ENCODE data around the gene CARMIL1. TPM values are rescaled to one million over a fixed set of nuclear protein-coding genes. Genes with fewer than 3 reads are reported as not detected.

The CARMIL1 gene
- 0.77 TPM for polyA plus RNA-seq (2012; ENCODE audit: insufficient read depth, insufficient read length)

GRCh38 chr6:25278914-25279747 lies at the start of gene CARMIL1:
TSS of gene CARMIL1 (plus strand) at chr6:25279374. CDS start at chr6:25279796, 422 bp downstream.
- DNase-seq (ENCODE audit: low read depth, low spot score), result peak; percentile 51
- H3K4me3 ChIP-seq (ENCODE audit: low read length), result peak within 1 kb of the TSS; percentile 51

DNA sequence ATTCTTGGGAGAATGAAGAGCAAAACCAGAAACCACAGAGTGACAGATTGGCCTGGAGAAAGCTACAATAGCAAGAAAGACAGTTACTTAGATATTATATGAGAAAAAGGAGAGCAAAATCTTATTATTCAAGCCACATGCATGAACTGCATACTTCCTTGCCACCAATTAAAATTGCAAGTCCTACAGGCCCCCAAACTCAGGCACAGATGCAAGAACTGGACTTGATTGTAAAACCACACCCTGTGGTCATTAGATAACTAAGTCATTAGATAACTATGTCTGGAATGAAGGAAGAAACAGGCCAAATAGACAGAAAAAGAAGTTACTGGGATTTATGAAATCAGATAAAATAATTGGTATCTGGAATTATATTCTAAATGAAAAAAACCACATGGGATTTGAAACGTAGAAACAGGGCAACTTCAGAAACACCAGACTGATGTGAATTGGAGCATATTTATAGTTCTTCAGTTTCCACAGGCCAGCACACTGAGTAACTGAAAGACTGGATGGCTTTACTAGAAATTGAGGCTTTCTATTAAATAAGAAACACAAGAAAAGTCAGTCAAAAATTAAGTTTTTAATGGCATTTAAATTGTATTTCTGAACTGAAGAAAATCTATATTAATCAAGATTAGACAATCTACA lies 49.4 kb upstream of the CARMIL1 start:
- DNase-seq (ENCODE audit: low read depth, low spot score), result no peak
- no peak overlapping the region for H3K4me3 ChIP-seq (ENCODE audit: low read length)

DNA sequence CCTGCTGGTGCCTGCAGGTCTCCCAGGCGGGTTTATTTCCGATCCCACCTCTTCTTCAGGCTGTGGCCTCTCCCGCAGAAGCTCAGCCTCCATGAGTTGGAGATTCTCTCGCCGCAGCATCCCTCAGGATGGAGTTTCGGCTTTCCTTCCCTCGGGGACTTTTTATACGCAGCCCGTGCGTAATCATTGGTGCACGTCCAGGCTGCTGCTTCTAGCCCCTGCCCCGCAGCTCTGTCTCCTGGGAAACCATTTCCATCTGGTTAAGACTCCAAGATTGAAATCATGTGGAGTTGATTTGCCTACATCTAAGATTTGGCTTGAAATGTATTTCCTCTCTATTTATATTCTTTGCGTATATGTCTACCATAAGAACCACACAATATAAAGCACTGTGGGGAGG lies 46.7 kb upstream of the CARMIL1 start:
- H3K4me3 ChIP-seq (ENCODE audit: low read length), result no peak overlapping the region
- DNase-seq (ENCODE audit: low read depth, low spot score), result no peak

DNA sequence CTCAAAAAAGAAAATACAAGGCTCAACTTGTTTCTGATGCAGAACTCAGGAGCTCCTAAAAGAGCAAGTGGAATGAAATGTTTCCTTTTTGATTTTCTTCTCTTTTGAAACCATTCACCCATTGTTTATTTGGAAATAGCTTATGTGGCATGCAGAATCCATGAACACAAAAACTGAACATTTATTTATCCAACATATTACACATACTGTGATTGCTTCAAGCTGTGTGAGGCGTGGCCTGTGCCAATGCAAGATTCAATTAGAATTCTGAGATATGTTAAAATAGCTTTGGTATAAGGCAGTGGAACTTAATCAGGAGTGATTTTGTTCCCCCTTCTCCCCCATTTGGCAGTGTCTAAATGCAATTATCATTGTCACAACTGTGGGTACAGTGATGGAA lies 45.9 kb upstream of the CARMIL1 start:
- H3K4me3 ChIP-seq (ENCODE audit: low read length), result no peak overlapping the region
- DNase-seq (ENCODE audit: low read depth, low spot score), result no peak

- no peak for DNase-seq (ENCODE audit: low read depth, low spot score)
- no peak overlapping the region for H3K4me3 ChIP-seq (ENCODE audit: low read length)
Measured at GRCh38 chr6:25237579-25237978, 41.6 kb upstream of the CARMIL1 start.

GRCh38 chr6:25239059-25239458 lies 40.1 kb upstream of the CARMIL1 start:
- no peak overlapping the region for H3K4me3 ChIP-seq (ENCODE audit: low read length)
- DNase-seq (ENCODE audit: low read depth, low spot score), result no peak

DNA sequence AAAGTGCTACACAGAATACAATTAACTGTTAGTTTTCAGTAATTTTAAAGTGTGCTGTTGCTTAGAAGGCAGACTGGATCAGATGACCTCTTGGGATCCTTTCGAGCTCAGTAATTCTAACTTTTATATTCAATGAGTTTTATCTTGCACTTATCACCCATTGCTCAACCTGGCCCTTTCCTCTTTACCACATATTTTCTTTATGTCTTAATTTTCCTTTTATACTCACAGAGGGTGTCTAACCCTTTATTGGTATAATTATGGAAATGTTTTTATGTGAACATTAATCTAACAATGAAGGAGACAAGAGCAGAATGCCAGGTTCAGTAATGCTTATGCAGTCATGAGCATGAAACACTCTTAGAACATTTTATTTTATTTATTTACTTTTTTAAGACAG lies 39.7 kb upstream of the CARMIL1 start:
- no peak for DNase-seq (ENCODE audit: low read depth, low spot score)
- H3K4me3 ChIP-seq (ENCODE audit: low read length), result no peak overlapping the region

DNA sequence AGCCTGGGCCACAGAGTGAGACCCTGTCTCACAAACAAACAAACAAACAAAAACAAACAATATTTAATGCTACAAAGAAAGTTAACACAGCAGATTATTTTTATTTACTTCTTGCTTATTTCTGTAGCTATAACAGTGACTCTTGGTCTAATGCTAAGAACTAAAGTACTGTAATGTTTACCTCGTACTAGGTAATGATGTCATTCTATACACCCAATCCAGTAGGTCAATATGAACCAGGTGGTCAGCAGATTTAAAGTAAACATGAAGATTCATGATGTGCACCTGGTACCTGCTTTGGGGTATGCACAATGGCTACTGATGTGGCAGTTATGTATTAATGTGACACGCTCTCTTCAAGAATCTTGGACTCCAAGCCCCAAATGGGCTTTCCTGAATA lies 36.6 kb upstream of the CARMIL1 start:
- H3K4me3 ChIP-seq (ENCODE audit: low read length), result no peak overlapping the region
- DNase-seq (ENCODE audit: low read depth, low spot score), result no peak

- DNase-seq (ENCODE audit: low read depth, low spot score), result no peak
- H3K4me3 ChIP-seq (ENCODE audit: low read length), result no peak overlapping the region
Measured at GRCh38 chr6:25244865-25245264, 34.3 kb upstream of the CARMIL1 start.

DNA sequence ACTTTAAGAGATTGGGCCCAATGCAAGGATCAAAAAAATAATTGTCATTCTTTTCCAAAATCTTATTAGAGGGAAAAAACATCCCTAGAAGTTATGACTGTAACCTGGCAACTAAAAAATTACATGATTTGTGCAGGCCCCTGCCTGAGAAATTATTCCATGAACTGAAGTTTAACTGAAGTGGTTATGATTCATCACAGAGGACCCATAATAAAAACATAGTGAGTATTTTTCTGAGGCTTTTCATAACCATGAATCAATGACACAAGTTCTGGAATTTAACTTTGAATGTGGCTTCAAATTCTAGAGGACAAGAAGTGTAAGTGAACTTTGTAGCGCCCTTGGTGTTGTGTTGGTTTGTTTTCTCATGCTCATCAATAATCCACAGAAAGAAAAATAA lies 31.1 kb upstream of the CARMIL1 start:
- H3K4me3 ChIP-seq (ENCODE audit: low read length), result no peak overlapping the region
- DNase-seq (ENCODE audit: low read depth, low spot score), result no peak

DNA sequence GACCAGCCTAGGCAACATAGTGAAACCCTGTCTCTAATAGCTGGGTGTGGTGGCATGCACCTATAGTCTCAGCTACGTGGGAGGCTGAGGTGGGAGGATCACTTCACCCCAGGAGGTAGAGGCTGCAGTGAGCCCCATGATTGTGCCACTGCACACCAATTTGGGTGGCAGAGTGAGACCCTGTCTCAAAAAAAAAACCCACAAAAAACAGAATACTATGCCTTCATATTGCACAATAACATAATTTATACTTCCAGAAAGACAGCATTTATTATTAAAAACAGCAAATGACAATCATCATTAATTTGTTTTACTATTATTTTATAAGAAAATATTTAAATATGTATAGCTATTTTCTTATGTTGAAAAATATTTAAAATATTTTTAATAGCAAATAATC lies 30.0 kb upstream of the CARMIL1 start:
- no peak overlapping the region for H3K4me3 ChIP-seq (ENCODE audit: low read length)
- DNase-seq (ENCODE audit: low read depth, low spot score), result no peak

- H3K4me3 ChIP-seq (ENCODE audit: low read length), result no peak overlapping the region
- no peak for DNase-seq (ENCODE audit: low read depth, low spot score)
Measured at GRCh38 chr6:25250878-25251277, 28.3 kb upstream of the CARMIL1 start.

GRCh38 chr6:25251426-25251825 lies 27.7 kb upstream of the CARMIL1 start:
- no peak for DNase-seq (ENCODE audit: low read depth, low spot score)

GRCh38 chr6:25253351-25253750 lies 25.8 kb upstream of the CARMIL1 start:
- no peak overlapping the region for H3K4me3 ChIP-seq (ENCODE audit: low read length)
- no peak for DNase-seq (ENCODE audit: low read depth, low spot score)

More at GRCh38 chr6:25251426-25251825, 27.7 kb upstream of the CARMIL1 start:
- H3K4me3 ChIP-seq (ENCODE audit: low read length), result no peak overlapping the region

GRCh38 chr6:25254671-25255070 lies 24.5 kb upstream of the CARMIL1 start:
- no peak for DNase-seq (ENCODE audit: low read depth, low spot score)
- H3K4me3 ChIP-seq (ENCODE audit: low read length), result no peak overlapping the region

DNA sequence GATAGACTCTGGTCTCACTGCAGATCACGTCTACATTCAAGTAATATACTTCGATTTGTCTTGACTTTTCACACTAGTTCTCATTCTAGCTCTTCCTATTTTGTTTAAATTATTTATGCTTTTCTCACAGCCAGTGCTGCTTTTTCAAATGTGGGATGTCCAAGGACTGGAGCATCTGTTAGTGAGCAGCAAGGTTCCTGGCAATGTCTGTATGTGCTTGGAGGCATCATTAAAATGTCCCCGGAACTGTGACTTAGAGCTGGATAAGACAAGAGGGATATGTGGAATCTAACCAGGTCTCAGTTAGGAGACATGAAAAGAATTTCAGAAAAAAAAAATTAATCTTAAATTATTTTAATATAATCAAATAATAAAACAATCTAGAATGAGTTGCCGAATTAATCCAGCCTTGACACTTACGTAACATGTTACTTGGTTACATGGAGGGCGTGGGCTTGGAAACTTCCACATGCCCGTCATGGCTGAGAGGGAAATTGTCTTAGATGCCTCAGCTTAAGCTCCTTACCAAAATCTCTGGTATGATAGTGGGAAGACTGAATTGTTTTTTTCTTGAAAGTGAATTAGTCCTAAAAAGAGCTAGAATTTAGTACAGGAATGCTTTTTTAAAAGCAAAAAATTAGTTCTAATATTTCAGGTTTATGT lies 21.4 kb upstream of the CARMIL1 start:
- DNase-seq (ENCODE audit: low read depth, low spot score), result no peak
- no peak overlapping the region for H3K4me3 ChIP-seq (ENCODE audit: low read length)

- DNase-seq (ENCODE audit: low read depth, low spot score), result no peak
- H3K4me3 ChIP-seq (ENCODE audit: low read length), result no peak overlapping the region
Measured at GRCh38 chr6:25259756-25260155, 19.4 kb upstream of the CARMIL1 start.

DNA sequence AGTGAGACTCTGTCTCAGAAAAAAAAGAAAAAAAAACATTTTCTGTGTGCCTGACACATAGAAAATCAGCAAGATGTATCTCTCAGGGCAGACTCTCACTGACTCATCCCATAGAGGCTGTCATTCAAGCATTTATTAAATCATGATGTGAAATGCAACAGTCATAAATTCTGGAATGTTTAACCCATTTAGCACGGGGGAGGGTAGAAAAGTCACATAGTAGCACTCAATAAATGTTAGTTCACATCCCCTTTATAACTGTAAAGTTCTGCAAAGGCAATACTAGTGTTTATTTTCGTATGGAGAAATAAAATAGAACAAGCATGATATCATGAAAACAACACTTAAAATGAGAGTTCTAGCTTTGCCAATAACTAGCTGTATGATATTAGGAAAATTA lies 15.5 kb upstream of the CARMIL1 start:
- DNase-seq (ENCODE audit: low read depth, low spot score), result no peak
- H3K4me3 ChIP-seq (ENCODE audit: low read length), result no peak overlapping the region

DNA sequence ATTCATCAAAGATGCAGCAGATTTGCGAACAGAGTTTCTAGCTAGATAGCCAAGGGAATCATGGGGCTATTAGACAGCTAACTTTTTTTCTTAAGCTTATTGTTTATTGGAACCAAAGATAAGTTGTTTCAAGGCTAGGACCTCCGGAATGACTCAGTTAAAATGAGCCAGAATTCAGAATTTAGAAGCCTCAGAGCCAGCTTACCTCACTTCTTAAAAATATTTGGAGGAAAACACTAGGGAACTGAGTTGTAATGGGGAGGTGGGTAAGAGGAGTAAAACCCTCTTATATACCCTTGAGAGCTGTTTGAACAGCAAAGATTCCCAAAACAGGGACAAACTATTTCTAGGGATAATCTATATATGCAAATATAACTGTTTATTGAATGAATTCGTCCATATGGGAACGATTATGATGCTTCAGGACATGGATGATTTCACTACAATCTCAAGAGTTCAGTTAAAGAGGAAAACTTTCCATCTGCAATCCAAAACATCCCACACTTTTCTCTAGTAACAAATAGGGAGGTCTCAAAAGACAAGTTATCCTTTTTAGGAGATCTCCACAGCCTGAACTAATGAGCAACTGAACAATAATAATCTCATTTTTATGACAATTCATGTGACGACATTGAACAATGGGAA lies 12.6 kb upstream of the CARMIL1 start:
- no peak for DNase-seq (ENCODE audit: low read depth, low spot score)
- no peak overlapping the region for H3K4me3 ChIP-seq (ENCODE audit: low read length)

- no peak for DNase-seq (ENCODE audit: low read depth, low spot score)
- H3K4me3 ChIP-seq (ENCODE audit: low read length), result no peak overlapping the region
Measured at GRCh38 chr6:25267662-25268061, 11.5 kb upstream of the CARMIL1 start.
